ENCODE data around the gene PIK3C2G.

Gene PIK3C2G

GRCh38 chr12:18658179-18658578, 396.9 kb downstream of the PIK3C2G start:
- no peak for TF ChIP-seq REST (IDR thresholded peaks at IDR 0.05; ENCODE audit: insufficient read depth in 1 of 2, low read depth in 2 of 2, low read length in 2 of 2)
- TF ChIP-seq TAF1 (IDR thresholded peaks at IDR 0.05; ENCODE audit: borderline replicate concordance, insufficient read depth, low read length), result no peak
- TF ChIP-seq FOXP2 (optimal IDR thresholded peaks at IDR 0.05; ENCODE audit: borderline replicate concordance, extremely low read depth, extremely low read length, insufficient read depth), result no peak
- TF ChIP-seq POLR2AphosphoS5 (IDR thresholded peaks at IDR 0.05; ENCODE audit: low read depth, low read length), result no peak
- no peak for TF ChIP-seq SIN3A (IDR thresholded peaks at IDR 0.05; ENCODE audit: borderline replicate concordance, insufficient read depth, low read length)

GRCh38 chr12:18658829-18659228, 397.5 kb downstream of the PIK3C2G start:
- TF ChIP-seq SIN3A (IDR thresholded peaks at IDR 0.05; ENCODE audit: borderline replicate concordance, insufficient read depth, low read length), result no peak
- TF ChIP-seq FOXP2 (optimal IDR thresholded peaks at IDR 0.05; ENCODE audit: borderline replicate concordance, extremely low read depth, extremely low read length, insufficient read depth), result no peak
- TF ChIP-seq POLR2AphosphoS5 (IDR thresholded peaks at IDR 0.05; ENCODE audit: low read depth, low read length), result no peak
- TF ChIP-seq REST (IDR thresholded peaks at IDR 0.05; ENCODE audit: insufficient read depth in 1 of 2, low read depth in 2 of 2, low read length in 2 of 2), result no peak
- TF ChIP-seq TAF1 (IDR thresholded peaks at IDR 0.05; ENCODE audit: borderline replicate concordance, insufficient read depth, low read length), result no peak

GRCh38 chr12:18676141-18676540, 414.8 kb downstream of the PIK3C2G start:
- TF ChIP-seq TAF1 (IDR thresholded peaks at IDR 0.05; ENCODE audit: borderline replicate concordance, insufficient read depth, low read length), result no peak
- TF ChIP-seq SIN3A (IDR thresholded peaks at IDR 0.05; ENCODE audit: borderline replicate concordance, insufficient read depth, low read length), result no peak
- TF ChIP-seq POLR2AphosphoS5 (IDR thresholded peaks at IDR 0.05; ENCODE audit: low read depth, low read length), result no peak
- no peak for TF ChIP-seq FOXP2 (optimal IDR thresholded peaks at IDR 0.05; ENCODE audit: borderline replicate concordance, extremely low read depth, extremely low read length, insufficient read depth)
- TF ChIP-seq REST (IDR thresholded peaks at IDR 0.05; ENCODE audit: insufficient read depth in 1 of 2, low read depth in 2 of 2, low read length in 2 of 2), result no peak

GRCh38 chr12:18676996-18677588, 415.8 kb downstream of the PIK3C2G start:
- TF ChIP-seq REST (IDR thresholded peaks at IDR 0.05; ENCODE audit: insufficient read depth in 1 of 2, low read depth in 2 of 2, low read length in 2 of 2), result no peak
- no peak for TF ChIP-seq TAF1 (IDR thresholded peaks at IDR 0.05; ENCODE audit: borderline replicate concordance, insufficient read depth, low read length)
- no peak for TF ChIP-seq FOXP2 (optimal IDR thresholded peaks at IDR 0.05; ENCODE audit: borderline replicate concordance, extremely low read depth, extremely low read length, insufficient read depth)
- no peak for TF ChIP-seq SIN3A (IDR thresholded peaks at IDR 0.05; ENCODE audit: borderline replicate concordance, insufficient read depth, low read length)
- no peak for TF ChIP-seq POLR2AphosphoS5 (IDR thresholded peaks at IDR 0.05; ENCODE audit: low read depth, low read length)

Data from PFSK-1 (cell line).